Fibroblast of mammary gland (primary cell): ENCODE results near the gene B4GALT4.
"Not testable (repeated sequence)": the region's sequence is repeated elsewhere in the genome, so short reads cannot be mapped to it uniquely, and the experiment has no call there.

Source experiments
- DNase-seq: peaks from one replicate; pipeline ENCODE4 v3.0.0-alpha.2; 2010; ENCODE audit warnings: low read depth
- H3K4me3 ChIP-seq: 2 replicates; pipeline ENCODE4 v1.5.1; 2011; ENCODE audit warnings: low read depth, mild to moderate bottlenecking, low read length, moderate library complexity; ENCODE audit not compliant: control insufficient read depth
- CTCF ChIP-seq: conservative IDR thresholded peaks from 2 replicates; pipeline ENCODE4 v1.5.1; 2011; ENCODE audit warnings: low read depth, low read length, inconsistent platforms; ENCODE audit not compliant: control insufficient read depth, insufficient read depth

Gene B4GALT4

GRCh38 chr3:119243712-119244111 lies 3.0 kb upstream of the B4GALT4 start:
- no peak for TF ChIP-seq CTCF
- no peak overlapping the region for H3K4me3 ChIP-seq
- DNase-seq = no peak

GRCh38 chr3:119243058-119243529 lies 2.4 kb upstream of the B4GALT4 start:
- not testable (repeated sequence) for H3K4me3 ChIP-seq, DNase-seq

- not testable (repeated sequence) for H3K4me3 ChIP-seq, DNase-seq
These were observed 1.8 kb upstream of the B4GALT4 start for GRCh38 chr3:119242387-119243057.

DNA sequence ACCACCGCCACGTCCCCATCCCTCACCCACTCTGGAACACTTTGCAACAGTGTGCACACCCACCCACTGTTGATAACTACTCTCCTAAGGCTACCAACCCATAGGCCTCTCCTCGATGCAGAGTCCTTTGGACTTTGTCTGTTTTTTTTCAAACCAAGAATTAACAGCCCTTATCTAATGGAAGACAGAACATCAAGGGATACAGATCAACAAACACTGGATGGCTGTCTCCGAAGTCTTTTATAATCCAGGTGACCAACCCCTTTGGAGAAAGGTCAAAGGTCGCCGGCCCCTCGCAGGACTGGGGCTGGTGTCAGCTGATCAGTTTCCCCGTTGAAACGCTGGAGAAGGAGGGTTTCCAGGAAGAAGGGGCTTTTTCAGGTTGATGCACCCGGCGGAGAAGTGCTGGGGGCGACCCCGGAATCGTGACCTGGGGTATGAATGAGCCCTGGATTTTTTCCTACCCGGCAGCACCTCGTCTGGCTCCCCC lies 532 bp downstream of the B4GALT4 start:
- DNase-seq = no peak
- no peak for TF ChIP-seq CTCF
- H3K4me3 ChIP-seq = peak overlapping the region; percentile 77

DNA sequence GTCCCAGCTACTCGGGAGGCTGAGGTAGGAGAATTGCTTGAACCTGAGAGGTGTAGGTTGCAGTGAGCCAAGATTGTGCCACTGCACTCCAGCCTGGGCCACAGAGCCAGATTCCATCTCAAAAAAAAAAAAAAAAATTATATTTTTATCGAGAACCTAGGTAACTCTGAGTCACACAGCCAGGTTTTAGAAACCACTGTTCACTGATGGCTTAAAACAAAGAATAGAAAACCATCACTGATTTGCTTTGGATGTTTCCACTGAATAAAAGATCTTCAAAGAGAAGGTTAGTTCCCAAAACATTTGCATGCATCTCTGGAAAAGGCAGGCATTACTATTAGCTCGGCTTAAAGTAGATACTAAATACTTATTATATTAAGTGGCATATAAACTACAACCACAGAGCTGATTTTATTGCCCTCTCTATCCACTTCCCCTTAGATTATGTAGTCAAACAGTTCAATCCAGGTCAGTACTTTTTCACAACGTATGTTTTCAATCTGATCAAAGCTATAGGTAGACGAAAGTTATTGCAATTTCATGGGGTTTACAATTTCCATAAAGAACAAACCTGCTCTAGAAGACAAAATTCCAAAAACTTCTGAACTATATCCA lies 1.4 kb downstream of the B4GALT4 start:
- peak overlapping the region; percentile 77 for H3K4me3 ChIP-seq
- TF ChIP-seq CTCF = no peak
- no peak for DNase-seq

DNA sequence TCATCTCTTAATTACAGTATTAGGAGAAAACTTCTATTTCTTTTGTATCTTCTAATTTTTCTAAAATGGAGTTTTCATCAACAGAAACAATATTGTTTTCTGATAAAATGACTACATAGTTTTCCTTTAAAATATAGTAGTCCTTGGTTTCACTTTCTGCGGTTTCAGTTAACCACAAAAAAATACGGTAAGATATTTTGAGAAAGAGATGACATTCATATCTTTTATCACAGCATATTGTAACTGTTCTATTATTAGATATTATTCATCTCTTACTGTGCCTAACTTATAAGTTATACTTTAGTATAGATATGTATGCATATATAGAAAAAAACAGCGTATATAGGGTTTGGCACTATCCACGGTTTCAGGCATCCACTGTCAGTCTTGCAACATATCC lies 2.3 kb downstream of the B4GALT4 start:
- no peak overlapping the region for H3K4me3 ChIP-seq

DNA sequence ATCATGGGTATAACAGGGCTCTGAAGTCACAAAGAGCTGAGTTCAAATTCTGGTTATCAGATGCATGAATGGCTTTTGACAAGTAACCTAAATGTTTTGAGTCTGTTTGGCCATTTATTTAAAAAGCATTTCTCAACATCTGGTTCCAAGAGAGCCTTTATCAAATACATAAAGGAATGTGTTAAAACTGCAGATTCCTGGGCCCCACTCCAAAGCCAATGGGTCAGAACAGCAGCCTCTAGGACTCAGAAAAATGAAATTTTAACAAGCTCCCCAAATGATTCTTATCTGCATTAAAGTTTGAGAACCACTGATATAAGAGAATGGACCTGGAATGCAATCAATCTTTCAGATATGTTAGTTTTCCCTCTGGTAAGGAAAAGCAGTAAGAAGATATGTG lies 3.4 kb downstream of the B4GALT4 start:
- H3K4me3 ChIP-seq = no peak overlapping the region
- no peak for TF ChIP-seq CTCF
- no peak for DNase-seq

More for the DNA sequence above, 2.3 kb downstream of the B4GALT4 start:
- no peak for TF ChIP-seq CTCF
- DNase-seq = no peak
